Natural killer cell (primary cell): ENCODE data around the gene RCCD1. TPM values are rescaled to one million over a fixed set of nuclear protein-coding genes. Genes with fewer than 3 reads are reported as not detected.

Experiments
- ATAC-seq, 3 donors: fragments of 150-1000 bp in 2 of 3; fragments of 200-7000 bp in 1 of 3; cut with Tn5 transposase; 1 replicate in 1 of 3; 2 replicates in 2 of 3; pipeline ENCODE4 v1.10.0; 2021; ENCODE audit warnings: mild to moderate bottlenecking in 2 of 3, moderate library complexity in 2 of 3
- DNase-seq, 2 donors: peaks; one replicate each; pipeline versions ENCODE4 v3.0.0 to v3.0.0-alpha.2; 2013 to 2021; ENCODE audit warnings: mixed read lengths in 1 of 2
- H3K27ac ChIP-seq: one replicate; pipeline ENCODE4 v1.5.1; 2013; ENCODE audit warnings: mild to moderate bottlenecking, low read length
- H3K27me3 ChIP-seq: one replicate; pipeline ENCODE4 v1.6.1; 2013; ENCODE audit warnings: low read length; ENCODE audit not compliant: control insufficient read depth, insufficient read depth
- H3K36me3 ChIP-seq: one replicate; pipeline ENCODE4 v1.6.1; 2013; ENCODE audit warnings: low read length; ENCODE audit not compliant: control insufficient read depth, insufficient read depth
- H3K4me1 ChIP-seq: one replicate; pipeline ENCODE4 v1.6.1; 2013; ENCODE audit warnings: low read length; ENCODE audit not compliant: control insufficient read depth, insufficient read depth
- H3K4me3 ChIP-seq: one replicate; pipeline ENCODE4 v1.5.1; 2013; ENCODE audit warnings: low read length
- H3K9me3 ChIP-seq: one replicate; pipeline ENCODE4 v1.6.1; 2013; ENCODE audit warnings: low read length; ENCODE audit not compliant: control insufficient read depth, insufficient read depth
- H3K27ac Mint-ChIP-seq, 2 donors: one replicate each; pipeline ENCODE4 v1.8.0; 2022; ENCODE audit warnings: mild to moderate bottlenecking in 2 of 2, mixed read lengths in 2 of 2, moderate library complexity in 1 of 2
- H3K27me3 Mint-ChIP-seq, 2 donors: one replicate each; pipeline ENCODE4 v1.8.0; 2022; ENCODE audit warnings: low read depth in 2 of 2, mixed read lengths in 2 of 2
- H3K36me3 Mint-ChIP-seq: one replicate; pipeline ENCODE4 v1.8.0; 2022; ENCODE audit warnings: mixed read lengths
- H3K4me1 Mint-ChIP-seq, 2 donors: one replicate each; pipeline ENCODE4 v1.8.0; 2022; ENCODE audit warnings: mixed read lengths in 2 of 2
- H3K4me3 Mint-ChIP-seq: one replicate; pipeline ENCODE4 v1.8.0; 2022; ENCODE audit warnings: mild to moderate bottlenecking, moderate library complexity, mixed read lengths
- H3K9me3 Mint-ChIP-seq, 2 donors: one replicate each; pipeline ENCODE4 v1.8.0; 2022; ENCODE audit warnings: mixed read lengths in 2 of 2
- CTCF ChIP-seq: fragments of 200-600 bp; IDR thresholded peaks from one replicate; pipeline ENCODE4 v1.8.0; 2022; ENCODE audit warnings: antibody characterized with exemption
- WGBS: methylation state at CpG from one replicate; pipeline ENCODE4 v1.1.7; 2013; ENCODE audit warnings: missing lambda C conversion rate; ENCODE audit not compliant: insufficient coverage; 5-methylcytosine and 5-hydroxymethylcytosine counted together
- intact Hi-C: fragments of 100-400 bp; cut with micrococcal nuclease; formaldehyde crosslinking; loops from one replicate; pipeline ENCODE4 v1.14.2; 2022
- total RNA-seq, 4 donors: library from RNA; stranded (reverse); fragments of 120-200 nt in 1 of 4; gene quantifications; one replicate each; pipeline versions ENCODE4 v1.2.3 to v1.2.4, GENCODE V29; 2013 to 2022

RCCD1 gene
- total RNA-seq, 3 donors from 2014 or later (not counting 1 experiment from before 2014, with no cell fraction given) = 4.2 to 5.4 (median 5.1) TPM

GRCh38 chr15:90988296-90988695 is 33.6 kb downstream of the RCCD1 start:
- no peak for ATAC-seq
- Histone ChIP-seq H3K36me3 (no peaks in the 10 kb centered on the region), H3K27me3 (no peaks in the 10 kb centered on the region), H3K4me3 (no peak overlapping the region), H3K27ac (no peak overlapping the region), H3K4me1 (peaks cover 8% of the 10 kb centered on the region), H3K9me3 (no peaks in the 10 kb centered on the region)
- Mint-ChIP-seq H3K4me3 (no peak overlapping the region), H3K36me3 (no peaks in the 10 kb centered on the region), H3K9me3 (no peaks in the 10 kb centered on the region), H3K27ac (peak overlapping the region in 1 of 2 donors; percentile 4), H3K4me1 (peaks cover 5 to 8% of the 10 kb centered on the region in 2 donors), H3K27me3 (no peaks in the 10 kb centered on the region)
- no peak for DNase-seq
- no peak for TF ChIP-seq CTCF
- WGBS = 54% methylated on average over 6 of the region's 6 CpGs
- intact Hi-C loops = no loop called here

GRCh38 chr15:90989040-90989768 is 34.5 kb downstream of the RCCD1 start:
- intact Hi-C loops = no loop called here
- ATAC-seq (no peak), DNase-seq (no peak)
- Histone ChIP-seq H3K4me1 (peaks cover 14% of the 10 kb centered on the region), H3K36me3 (no peaks in the 10 kb centered on the region), H3K27ac (no peak overlapping the region), H3K27me3 (no peaks in the 10 kb centered on the region), H3K4me3 (no peak overlapping the region), H3K9me3 (no peaks in the 10 kb centered on the region)
- Mint-ChIP-seq H3K4me1 (peaks cover 7 to 9% of the 10 kb centered on the region in 2 donors), H3K4me3 (no peak overlapping the region), H3K27ac (no peak overlapping the region), H3K36me3 (no peaks in the 10 kb centered on the region), H3K9me3 (no peaks in the 10 kb centered on the region), H3K27me3 (no peaks in the 10 kb centered on the region)
- WGBS = 84% methylated on average over 7 of the region's 7 CpGs
- TF ChIP-seq CTCF = no peak

GRCh38 chr15:90990446-90990845 is 35.8 kb downstream of the RCCD1 start:
- peaks cover 18 to 19% of the 10 kb centered on the region in 2 donors for H3K4me1 Mint-ChIP-seq
- H3K27ac ChIP-seq = no peak overlapping the region
- no peak for TF ChIP-seq CTCF
- no peaks in the 10 kb centered on the region for H3K9me3 Mint-ChIP-seq
- no peak overlapping the region for H3K4me3 ChIP-seq
- ATAC-seq (no peak), DNase-seq (no peak)
- H3K9me3 ChIP-seq = no peaks in the 10 kb centered on the region
- H3K27me3 ChIP-seq = no peaks in the 10 kb centered on the region
- H3K36me3 ChIP-seq = no peaks in the 10 kb centered on the region
- no peaks in the 10 kb centered on the region for H3K27me3 Mint-ChIP-seq
- 100% methylated on average over 4 of the region's 4 CpGs for WGBS
- H3K27ac Mint-ChIP-seq = no peak overlapping the region
- H3K4me3 Mint-ChIP-seq = no peak overlapping the region
- intact Hi-C loops = no loop called here
- H3K36me3 Mint-ChIP-seq = no peaks in the 10 kb centered on the region
- H3K4me1 ChIP-seq = peaks cover 16% of the 10 kb centered on the region
